Cerebellar nuclear complex (tissue), 1 donor: ENCODE measurements around the gene MORC3.

Experiments used
- DNase-seq, 2 experiments: peaks; one replicate each; lab custom pipeline; 2025; lab: John Stamatoyannopoulos, UW

Gene MORC3

GRCh38 chr21:36424592-36424991 is 104.6 kb downstream of the MORC3 start:
- DNase-seq, result no peak

GRCh38 chr21:36425286-36425685 is 105.3 kb downstream of the MORC3 start:
- no peak for DNase-seq
